H1 (cell line): ENCODE data around the gene PRADC1. TPM values are rescaled to one million over a fixed set of nuclear protein-coding genes. Genes with fewer than 3 reads are reported as not detected.

Source experiments
- CTCF ChIA-PET: fragments of 300-600 bp; sonication (Branson Sonifier 250); formaldehyde crosslinking; loops from one replicate; lab custom pipeline; 2021; ENCODE audit not compliant: partially characterized antibody; lab: Charles Lee
- POLR2A ChIA-PET: fragments of 300-600 bp; sonication (Branson Sonifier 250); formaldehyde crosslinking; loops from one replicate; lab custom pipeline; 2021; ENCODE audit warnings: inconsistent platforms; ENCODE audit not compliant: partially characterized antibody; lab: Charles Lee
- DNase-seq, 2 experiments: peaks; one replicate each; pipeline versions ENCODE4 v3.0.0 to v3.0.0-alpha.2; 2010 to 2022; ENCODE audit warnings: low spot score in 2 of 2, low read depth in 1 of 2, mixed read lengths in 1 of 2
- FAIRE-seq: peaks from 2 replicates; lab custom pipeline; 2011; peaks lifted over from hg19 to GRCh38; lab: Jason Lieb, UNC
- H2AFZ ChIP-seq: 2 replicates; pipeline ENCODE4 v1.8.1; 2012; ENCODE audit warnings: low read length, inconsistent platforms
- H2AK5ac ChIP-seq: 2 replicates; pipeline ENCODE4 v1.6.1; 2013; ENCODE audit warnings: low read depth, low read length
- H2BK120ac ChIP-seq: replicated peaks from 2 replicates; pipeline ENCODE3; 2013; ENCODE audit warnings: low read depth, low read length, inconsistent platforms
- H2BK12ac ChIP-seq: 2 replicates; pipeline ENCODE4 v1.6.1; 2013; ENCODE audit warnings: low read depth, low read length
- H2BK15ac ChIP-seq: 2 replicates; pipeline ENCODE4 v1.6.1; 2013; ENCODE audit warnings: low read length
- H2BK20ac ChIP-seq: 2 replicates; pipeline ENCODE4 v1.6.1; 2013; ENCODE audit warnings: low read length
- H2BK5ac ChIP-seq: 2 replicates; pipeline ENCODE4 v1.6.1; 2013; ENCODE audit warnings: low read depth, low read length
- H3K14ac ChIP-seq: 2 replicates; pipeline ENCODE4 v1.6.1; 2013; ENCODE audit warnings: inconsistent platforms; ENCODE audit not compliant: insufficient read length
- H3K18ac ChIP-seq: 2 replicates; pipeline ENCODE4 v1.6.1; 2013; ENCODE audit warnings: low read length; ENCODE audit errors: extremely low read depth
- H3K23ac ChIP-seq: 2 replicates; pipeline ENCODE4 v1.6.1; 2013; ENCODE audit warnings: inconsistent platforms; ENCODE audit not compliant: insufficient read length
- H3K23me2 ChIP-seq: 2 replicates; pipeline ENCODE4 v1.6.1; 2013; ENCODE audit warnings: low read depth, low read length
- H3K27ac ChIP-seq: 2 replicates; pipeline ENCODE4 v1.6.1; 2011; ENCODE audit warnings: low read depth, low read length, inconsistent platforms
- H3K27me3 ChIP-seq, 4 experiments: replicated peaks in 1 of 4; 1 replicate in 1 of 4; 2 replicates in 3 of 4; pipeline versions ENCODE4 v1.6.1 to v1.8.1; 2011 to 2013; ENCODE audit warnings: low read length in 3 of 4, mild to moderate bottlenecking in 3 of 4, inconsistent platforms in 2 of 4, mixed read lengths in 2 of 4, moderate library complexity in 1 of 4; ENCODE audit not compliant: control insufficient read depth in 3 of 4, insufficient read depth in 3 of 4; ENCODE audit errors: extremely low read depth in 1 of 4
- H3K36me3 ChIP-seq, 4 experiments: 2 replicates each; pipeline versions ENCODE4 v1.6.1 to v1.8.1; 2011 to 2013; ENCODE audit warnings: mild to moderate bottlenecking in 4 of 4, low read length in 3 of 4, moderate library complexity in 2 of 4, control low read depth in 1 of 4, inconsistent platforms in 1 of 4; ENCODE audit not compliant: insufficient read depth in 4 of 4, control insufficient read depth in 2 of 4
- H3K4ac ChIP-seq: replicated peaks from 2 replicates; pipeline ENCODE3; 2013; ENCODE audit warnings: low read length, low read depth, mixed read lengths, inconsistent platforms; ENCODE audit not compliant: insufficient read length
- H3K4me1 ChIP-seq, 4 experiments: replicated peaks in 1 of 4; 1 replicate in 1 of 4; 2 replicates in 3 of 4; pipeline versions ENCODE4 v1.6.1 to v1.8.1; 2011 to 2013; ENCODE audit warnings: low read length in 3 of 4, inconsistent platforms in 2 of 4, mixed read lengths in 1 of 4; ENCODE audit not compliant: insufficient read depth in 4 of 4, control insufficient read depth in 3 of 4
- H3K4me2 ChIP-seq, 2 experiments: 2 replicates each; pipeline versions ENCODE4 v1.6.1 to v1.8.1; 2011 to 2013; ENCODE audit warnings: low read depth in 2 of 2, low read length in 2 of 2, control low read depth in 1 of 2, inconsistent platforms in 1 of 2, mild to moderate bottlenecking in 1 of 2; ENCODE audit not compliant: insufficient read depth in 1 of 2
- H3K4me3 ChIP-seq, 4 experiments: fragments of 200-600, 300-600 bp in 1 of 4; sonication (generic), shearing (Covaris generic), sonication (Bioruptor Twin) in 1 of 4; 2 replicates each; pipeline versions ENCODE4 v1.5.1 to v1.8.1; 2011 to 2016; ENCODE audit warnings: low read length in 4 of 4, low read depth in 3 of 4, control low read depth in 2 of 4, inconsistent platforms in 2 of 4, mild to moderate bottlenecking in 2 of 4, mixed read lengths in 1 of 4, moderate library complexity in 1 of 4; ENCODE audit not compliant: insufficient read depth in 2 of 4; ENCODE audit errors: extremely low read depth in 1 of 4
- H3K56ac ChIP-seq: replicated peaks from 2 replicates; pipeline ENCODE3; 2013; ENCODE audit warnings: low read depth, mild to moderate bottlenecking, mixed read lengths, low read length, inconsistent platforms; ENCODE audit not compliant: insufficient read length
- H3K79me1 ChIP-seq: 2 replicates; pipeline ENCODE4 v1.6.1; 2013; ENCODE audit warnings: low read depth, low read length, control low read depth
- H3K79me2 ChIP-seq, 2 experiments: 2 replicates each; pipeline versions ENCODE4 v1.6.1 to v1.8.1; 2012 to 2013; ENCODE audit warnings: low read length in 2 of 2, mild to moderate bottlenecking in 2 of 2, inconsistent platforms in 1 of 2; ENCODE audit not compliant: insufficient read depth in 2 of 2, control insufficient read depth in 1 of 2
- H3K9ac ChIP-seq, 4 experiments: replicated peaks in 1 of 4; 1 replicate in 1 of 4; 2 replicates in 3 of 4; pipeline versions ENCODE4 v1.6.1 to v1.8.1; 2011 to 2013; ENCODE audit warnings: low read depth in 3 of 4, low read length in 3 of 4, control low read depth in 2 of 4, mild to moderate bottlenecking in 2 of 4, moderate library complexity in 2 of 4, inconsistent platforms in 1 of 4; ENCODE audit errors: extremely low read depth in 1 of 4
- H3K9me3 ChIP-seq, 2 experiments: 2 replicates each; pipeline versions ENCODE4 v1.6.1 to v1.8.1; 2012 to 2013; ENCODE audit warnings: mild to moderate bottlenecking in 2 of 2, moderate library complexity in 2 of 2, control low read depth in 1 of 2, inconsistent platforms in 1 of 2, low read depth in 1 of 2, low read length in 1 of 2, mixed read lengths in 1 of 2; ENCODE audit not compliant: insufficient read depth in 2 of 2
- H4K20me1 ChIP-seq, 2 experiments: replicated peaks in 1 of 2; 2 replicates each; pipeline versions ENCODE3 to v1.8.1; 2011 to 2013; ENCODE audit warnings: inconsistent platforms in 2 of 2, low read length in 2 of 2, mild to moderate bottlenecking in 1 of 2; ENCODE audit not compliant: insufficient read depth in 2 of 2, control insufficient read depth in 1 of 2
- H4K5ac ChIP-seq: 2 replicates; pipeline ENCODE4 v1.6.1; 2013; ENCODE audit warnings: low read length, low read depth, mixed read lengths, inconsistent platforms; ENCODE audit not compliant: insufficient read length
- H4K8ac ChIP-seq: 2 replicates; pipeline ENCODE4 v1.8.0; 2013; ENCODE audit warnings: mild to moderate bottlenecking, moderate library complexity, low read length, inconsistent platforms; ENCODE audit not compliant: insufficient read depth; ENCODE audit errors: extremely low read depth
- H4K91ac ChIP-seq: replicated peaks from 2 replicates; pipeline ENCODE3; 2013; ENCODE audit warnings: low read length, mixed read lengths, inconsistent platforms; ENCODE audit not compliant: insufficient read length
- BCL11A ChIP-seq, 2 experiments: IDR thresholded peaks; one replicate each; pipeline ENCODE4 v1.6.1; 2011; ENCODE audit warnings: low read depth in 2 of 2, low read length in 2 of 2, mild to moderate bottlenecking in 2 of 2
- CEBPB ChIP-seq: IDR thresholded peaks from 2 replicates; pipeline ENCODE4 v1.6.1; 2012; ENCODE audit warnings: low read depth, low read length
- CREB1 ChIP-seq: IDR thresholded peaks from 2 replicates; pipeline ENCODE4 v1.6.1; 2012; ENCODE audit warnings: inconsistent platforms
- EGR1 ChIP-seq: IDR thresholded peaks from 2 replicates; pipeline ENCODE4 v1.6.1; 2011; ENCODE audit warnings: low read depth, low read length, borderline replicate concordance
- JUN ChIP-seq: IDR thresholded peaks from 2 replicates; pipeline ENCODE4 v1.6.1; 2011; ENCODE audit warnings: low read depth, mild to moderate bottlenecking, improper control_type of control experiment, low read length
- KDM1A ChIP-seq: fragments of 200-600, 300-600 bp; sonication (generic); IDR thresholded peaks from 2 replicates; pipeline ENCODE4 v1.7.1; 2016; ENCODE audit warnings: mild to moderate bottlenecking, low read length, borderline replicate concordance
- POLR2AphosphoS5 ChIP-seq: IDR thresholded peaks from 2 replicates; pipeline ENCODE4 v1.6.1; 2011; ENCODE audit warnings: low read depth, low read length
- POU5F1 ChIP-seq: IDR thresholded peaks from 2 replicates; pipeline ENCODE4 v1.6.1; 2011; ENCODE audit warnings: low read depth, mild to moderate bottlenecking, low read length, moderate library complexity
- RAD21 ChIP-seq, 2 experiments: IDR thresholded peaks in 1 of 2; conservative IDR thresholded peaks in 1 of 2; 2 replicates each; pipeline ENCODE4 v1.6.1; 2011; ENCODE audit warnings: low read depth in 2 of 2, low read length in 2 of 2, improper control_type of control experiment in 1 of 2, inconsistent platforms in 1 of 2, mild to moderate bottlenecking in 1 of 2, moderate library complexity in 1 of 2
- RXRA ChIP-seq: IDR thresholded peaks from 2 replicates; pipeline ENCODE4 v1.6.1; 2011; ENCODE audit warnings: low read depth, mild to moderate bottlenecking, low read length, moderate library complexity; ENCODE audit not compliant: insufficient read depth
- SUZ12 ChIP-seq: fragments of 200-600 bp; sonication (generic); IDR thresholded peaks from 2 replicates; pipeline ENCODE4 v1.6.1; 2012; ENCODE audit warnings: mild to moderate bottlenecking, inconsistent platforms, low read length, moderate library complexity, mixed read lengths
- WGBS, 2 experiments: shearing (Covaris generic) in 1 of 2; methylation state at CpG; one replicate each; pipeline versions ENCODE4 v1.1.6 to v1.1.7; 2013 to 2015; ENCODE audit warnings: low lambda C conversion rate in 2 of 2, mixed read lengths in 2 of 2, inconsistent platforms in 1 of 2, low coverage in 1 of 2, missing lambda C conversion rate in 1 of 2; ENCODE audit not compliant: insufficient replicate concordance in 2 of 2, insufficient coverage in 1 of 2, insufficient read length in 1 of 2; ENCODE audit errors: extremely low coverage in 1 of 2, missing lambda C conversion rate in 1 of 2; 5-methylcytosine and 5-hydroxymethylcytosine counted together
- polyA plus RNA-seq, 7 experiments: library from polyadenylated mRNA; depleted of rRNA in 3 of 7; stranded (reverse) in 5 of 7; unstranded in 2 of 7; fragments of >200 nt in 5 of 7; fragments of 200-250 nt in 2 of 7; gene quantifications; 1 replicate in 5 of 7; 2 replicates in 1 of 7; 4 replicates in 1 of 7; pipeline versions ENCODE4 v1.2.1 to v1.2.3, GENCODE V29; 2011 to 2013; ENCODE audit warnings: missing spikeins in 2 of 7, mixed read lengths in 2 of 7
- total RNA-seq: library from RNA; stranded (reverse); fragmentation: NEBNext Ultra II Directional; extraction: Animal tissue kit (Norgen Biotek cat#: 25700); gene quantifications from 2 replicates; pipeline ENCODE4 v1.2.1, GENCODE V29; 2021
- TF ChIP-seq, protein P1 (sequence below): IDR thresholded peaks from 2 replicates; pipeline ENCODE4 v1.6.1; 2012; ENCODE audit warnings: inconsistent platforms

PRADC1 gene
- total and polyA plus RNA-seq, 2 of the 8 experiments (the other 6 are each of a cell fraction or from before 2014, with no cell fraction given), result 8.9 to 13.1 TPM

DNA sequence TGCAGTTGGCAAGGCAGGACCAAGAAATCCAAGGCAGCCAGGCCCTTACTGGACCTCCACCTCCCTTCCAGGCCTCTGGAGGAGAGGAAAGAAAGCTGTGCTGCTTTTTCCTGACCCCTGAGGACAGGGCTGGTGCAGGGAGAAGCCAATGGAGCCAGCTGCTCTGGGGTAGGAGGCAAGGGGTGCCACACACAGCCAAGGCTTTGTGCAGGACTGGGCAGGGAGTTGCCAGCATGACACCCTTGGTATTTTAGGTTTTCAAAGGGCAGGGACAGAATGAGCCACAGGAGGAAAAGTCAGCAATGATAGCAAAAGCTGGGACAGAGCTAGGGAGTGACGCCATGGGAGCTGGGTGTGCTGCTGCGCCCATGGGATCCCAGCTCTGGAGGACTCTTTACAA is 24.0 kb upstream of the PRADC1 start:
- no peak overlapping the region for H3K4me2 ChIP-seq
- H2BK12ac ChIP-seq, result 0 out of 2 replicates have a peak overlapping the region, but pooled peaks have one; percentile 39
- H3K36me3 ChIP-seq, result peaks cover 11 to 36% (median 20%) of the 10 kb centered on the region in 4 experiments; a peak in 7 of 8 replicates
- no peak overlapping the region for H3K14ac ChIP-seq
- no peak overlapping the region for H2BK20ac ChIP-seq
- H2AK5ac ChIP-seq, result no peak overlapping the region
- H3K9me3 ChIP-seq, result no peaks in the 10 kb centered on the region
- no peak overlapping the region for H4K91ac ChIP-seq
- H2BK120ac ChIP-seq, result no peak overlapping the region
- no peak overlapping the region for H3K4me3 ChIP-seq
- H3K4ac ChIP-seq, result no peak overlapping the region
- 100% methylated on average over 2 of the region's 2 CpGs; no CpG with 5 or more reads in 1 of the 2 experiments for WGBS, 2 experiments
- POLR2A ChIA-PET, result interaction anchor here (0.6 to 5.1 kb wide), 11 partner anchors 10 to 1177 kb away, joined by 3 to 53 read pairs (median 4); partner anchors contain the start of genes CCT7, FBXO41 and PRADC1
- H2BK5ac ChIP-seq, result peak overlapping the region; percentile 21; the same call in 1 of the 2 replicates
- peaks cover 16 to 18% of the 10 kb centered on the region in 2 experiments for H4K20me1 ChIP-seq
- H3K23ac ChIP-seq, result no peak overlapping the region
- CTCF ChIA-PET, result interaction anchor here (0.8 to 7.0 kb wide), 11 partner anchors 11 to 101 kb away, joined by 3 to 51 read pairs (median 4); partner anchors contain the start of genes CCT7, EGR4 and PRADC1
- H2BK15ac ChIP-seq, result peak overlapping the region; percentile 61; the same call in 1 of the 2 replicates
- no peak overlapping the region for H3K27ac ChIP-seq
- H3K18ac ChIP-seq, result peak overlapping the region; percentile 32; the same call in 1 of the 2 replicates
- no peak overlapping the region for H4K8ac ChIP-seq
- no peaks in the 10 kb centered on the region for H3K79me1 ChIP-seq
- FAIRE-seq, result no peak
- no peak overlapping the region for H3K9ac ChIP-seq
- no peak overlapping the region for H4K5ac ChIP-seq
- no peak overlapping the region for H2AFZ ChIP-seq
- no peaks in the 10 kb centered on the region for H3K27me3 ChIP-seq
- no peak for DNase-seq
- H3K4me1 ChIP-seq, result peaks cover 0 to 12% (median 4%) of the 10 kb centered on the region in 4 experiments; a peak in 3 of 7 replicates
- H3K56ac ChIP-seq, result no peak overlapping the region
- H3K23me2 ChIP-seq, result no peaks in the 10 kb centered on the region
- no peaks in the 10 kb centered on the region for H3K79me2 ChIP-seq
- no peak for TF ChIP-seq SUZ12
- TF ChIP-seq EGR1, result no peak
- TF ChIP-seq JUN, result no peak
- TF ChIP-seq POLR2AphosphoS5, result no peak
- TF ChIP-seq CEBPB, result no peak
- no peak for TF ChIP-seq BCL11A (IDR thresholded peaks at IDR 0.05; ENCODE audit: low read depth in 2 of 2, low read length in 2 of 2)
- no peak for TF ChIP-seq RXRA
- TF ChIP-seq, protein P1, sequence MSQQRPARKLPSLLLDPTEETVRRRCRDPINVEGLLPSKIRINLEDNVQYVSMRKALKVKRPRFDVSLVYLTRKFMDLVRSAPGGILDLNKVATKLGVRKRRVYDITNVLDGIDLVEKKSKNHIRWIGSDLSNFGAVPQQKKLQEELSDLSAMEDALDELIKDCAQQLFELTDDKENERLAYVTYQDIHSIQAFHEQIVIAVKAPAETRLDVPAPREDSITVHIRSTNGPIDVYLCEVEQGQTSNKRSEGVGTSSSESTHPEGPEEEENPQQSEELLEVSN, result no peak
- TF ChIP-seq CREB1, result no peak
- no peak for TF ChIP-seq RAD21 (IDR thresholded peaks at IDR 0.05 in 1 of 2, conservative IDR thresholded peaks at IDR 0.05 in 1 of 2; ENCODE audit: low read depth in 2 of 2, low read length in 2 of 2)
- TF ChIP-seq POU5F1, result no peak
- TF ChIP-seq KDM1A, result no peak
